HG02588 (cell line): Measurements from ENCODE around the gene OOSP3.
"Not testable (repeated sequence)": the region's sequence is repeated elsewhere in the genome, so short reads cannot be mapped to it uniquely, and the experiment has no call there.

Experiments used
- ATAC-seq: cut with Tn5 transposase; IDR thresholded peaks from one replicate; pipeline ENCODE4 v1.9.1; 2021; ENCODE audit warnings: mild to moderate bottlenecking, moderate library complexity; ENCODE audit not compliant: unreplicated experiment

The OOSP3 gene

GRCh38 chr11:59875856-59876519 is 2.6 kb upstream of the OOSP3 start:
- no peak for ATAC-seq

- no peak for ATAC-seq
Measured at GRCh38 chr11:59877325-59877724, 1.3 kb upstream of the OOSP3 start.

GRCh38 chr11:59877784-59878183 is 798 bp upstream of the OOSP3 start:
- ATAC-seq = no peak

GRCh38 chr11:59879567-59879966 is 985 bp downstream of the OOSP3 start:
- no peak for ATAC-seq

GRCh38 chr11:59883597-59883996 is 5.0 kb downstream of the OOSP3 start:
- ATAC-seq = no peak

- ATAC-seq = not testable (repeated sequence)
Measured at GRCh38 chr11:59887156-59887555, 8.6 kb downstream of the OOSP3 start.

- no peak for ATAC-seq
Measured at GRCh38 chr11:59891781-59892181, 13.2 kb downstream of the OOSP3 start.

- no peak for ATAC-seq
Measured at GRCh38 chr11:59894616-59895015, 16.0 kb downstream of the OOSP3 start.

GRCh38 chr11:59898046-59898445 is 19.5 kb downstream of the OOSP3 start:
- ATAC-seq = no peak

GRCh38 chr11:59898650-59899049 is 20.1 kb downstream of the OOSP3 start:
- ATAC-seq = no peak

- no peak for ATAC-seq
Measured at GRCh38 chr11:59899532-59899931, 20.9 kb downstream of the OOSP3 start.

GRCh38 chr11:59900366-59901126 is 22.0 kb downstream of the OOSP3 start:
- no peak for ATAC-seq

GRCh38 chr11:59901306-59901705 is 22.7 kb downstream of the OOSP3 start:
- ATAC-seq = no peak

GRCh38 chr11:59903569-59903968 is 25.0 kb downstream of the OOSP3 start:
- ATAC-seq = not testable (repeated sequence)

- ATAC-seq = no peak
Measured at GRCh38 chr11:59918480-59918879, 39.9 kb downstream of the OOSP3 start.

GRCh38 chr11:59918987-59919589 is 40.5 kb downstream of the OOSP3 start:
- no peak for ATAC-seq

- ATAC-seq = no peak
Measured at GRCh38 chr11:59923813-59924212, 45.2 kb downstream of the OOSP3 start.

GRCh38 chr11:59931688-59932087 is 53.1 kb downstream of the OOSP3 start:
- ATAC-seq = no peak

GRCh38 chr11:59938132-59938531 is 59.5 kb downstream of the OOSP3 start, which contains the start of gene OOSP1:
Gene OOSP1, plus strand, starts transcription at chr11:59938432. Its CDS starts 23 bp downstream, at chr11:59938455.
- no peak for ATAC-seq

GRCh38 chr11:59938718-59939117 is 60.1 kb downstream of the OOSP3 start:
- ATAC-seq = no peak

- no peak for ATAC-seq
Measured at GRCh38 chr11:59939482-59939881, 60.9 kb downstream of the OOSP3 start.

GRCh38 chr11:59941091-59941490 is 62.5 kb downstream of the OOSP3 start:
- no peak for ATAC-seq
